HG02588 (cell line): ENCODE data around the gene MAGEC1.
"Not testable (repeated sequence)": the region's sequence is repeated elsewhere in the genome, so short reads cannot be mapped to it uniquely, and the experiment has no call there.

Experiments
- ATAC-seq: cut with Tn5 transposase; IDR thresholded peaks from one replicate; pipeline ENCODE4 v1.9.1; 2021; ENCODE audit warnings: mild to moderate bottlenecking, moderate library complexity; ENCODE audit not compliant: unreplicated experiment

Gene MAGEC1, protein sequence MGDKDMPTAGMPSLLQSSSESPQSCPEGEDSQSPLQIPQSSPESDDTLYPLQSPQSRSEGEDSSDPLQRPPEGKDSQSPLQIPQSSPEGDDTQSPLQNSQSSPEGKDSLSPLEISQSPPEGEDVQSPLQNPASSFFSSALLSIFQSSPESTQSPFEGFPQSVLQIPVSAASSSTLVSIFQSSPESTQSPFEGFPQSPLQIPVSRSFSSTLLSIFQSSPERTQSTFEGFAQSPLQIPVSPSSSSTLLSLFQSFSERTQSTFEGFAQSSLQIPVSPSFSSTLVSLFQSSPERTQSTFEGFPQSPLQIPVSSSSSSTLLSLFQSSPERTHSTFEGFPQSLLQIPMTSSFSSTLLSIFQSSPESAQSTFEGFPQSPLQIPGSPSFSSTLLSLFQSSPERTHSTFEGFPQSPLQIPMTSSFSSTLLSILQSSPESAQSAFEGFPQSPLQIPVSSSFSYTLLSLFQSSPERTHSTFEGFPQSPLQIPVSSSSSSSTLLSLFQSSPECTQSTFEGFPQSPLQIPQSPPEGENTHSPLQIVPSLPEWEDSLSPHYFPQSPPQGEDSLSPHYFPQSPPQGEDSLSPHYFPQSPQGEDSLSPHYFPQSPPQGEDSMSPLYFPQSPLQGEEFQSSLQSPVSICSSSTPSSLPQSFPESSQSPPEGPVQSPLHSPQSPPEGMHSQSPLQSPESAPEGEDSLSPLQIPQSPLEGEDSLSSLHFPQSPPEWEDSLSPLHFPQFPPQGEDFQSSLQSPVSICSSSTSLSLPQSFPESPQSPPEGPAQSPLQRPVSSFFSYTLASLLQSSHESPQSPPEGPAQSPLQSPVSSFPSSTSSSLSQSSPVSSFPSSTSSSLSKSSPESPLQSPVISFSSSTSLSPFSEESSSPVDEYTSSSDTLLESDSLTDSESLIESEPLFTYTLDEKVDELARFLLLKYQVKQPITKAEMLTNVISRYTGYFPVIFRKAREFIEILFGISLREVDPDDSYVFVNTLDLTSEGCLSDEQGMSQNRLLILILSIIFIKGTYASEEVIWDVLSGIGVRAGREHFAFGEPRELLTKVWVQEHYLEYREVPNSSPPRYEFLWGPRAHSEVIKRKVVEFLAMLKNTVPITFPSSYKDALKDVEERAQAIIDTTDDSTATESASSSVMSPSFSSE

DNA sequence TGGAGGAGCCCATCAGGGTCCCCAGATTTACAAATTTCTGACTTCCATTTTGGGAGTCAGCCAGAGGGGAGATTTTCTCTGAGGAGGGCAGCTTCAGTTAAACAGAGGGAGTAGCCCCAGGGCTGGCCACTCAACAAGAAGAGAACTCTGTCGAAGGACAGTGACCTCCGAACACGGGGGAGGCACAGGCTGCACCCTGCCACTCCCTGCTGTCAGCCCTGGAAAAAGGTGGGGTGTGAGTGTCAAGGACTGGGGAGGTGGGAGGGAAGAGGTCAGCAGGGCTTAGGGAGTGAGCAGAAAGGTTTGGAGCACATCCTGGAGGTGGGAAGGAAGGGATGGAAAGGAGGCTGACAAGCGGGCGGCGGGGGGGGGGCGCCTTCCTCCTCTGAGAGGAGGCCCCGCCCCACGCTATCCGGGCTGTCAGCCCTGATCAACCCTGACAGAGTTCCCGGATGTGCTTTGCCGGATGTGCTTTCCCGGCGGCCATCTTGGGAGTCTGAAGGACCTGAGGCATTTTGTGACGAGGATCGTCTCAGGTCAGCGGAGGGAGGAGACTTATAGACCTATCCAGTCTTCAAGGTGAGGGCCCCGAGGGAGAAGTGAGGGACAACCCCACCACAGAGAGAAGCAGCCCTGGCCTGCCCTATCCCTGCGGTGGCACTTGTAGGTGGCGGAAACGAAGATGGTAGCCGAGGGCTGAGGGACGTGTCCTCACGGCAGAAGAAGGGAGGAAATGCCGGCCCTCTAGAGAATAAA lies at the start of gene MAGEC1:
Gene MAGEC1 (plus strand): TSS at position 495 of the 756 bp plus-strand sequence. CDS start 1,179 bp downstream, outside the sequence.
- ATAC-seq = no peak

DNA sequence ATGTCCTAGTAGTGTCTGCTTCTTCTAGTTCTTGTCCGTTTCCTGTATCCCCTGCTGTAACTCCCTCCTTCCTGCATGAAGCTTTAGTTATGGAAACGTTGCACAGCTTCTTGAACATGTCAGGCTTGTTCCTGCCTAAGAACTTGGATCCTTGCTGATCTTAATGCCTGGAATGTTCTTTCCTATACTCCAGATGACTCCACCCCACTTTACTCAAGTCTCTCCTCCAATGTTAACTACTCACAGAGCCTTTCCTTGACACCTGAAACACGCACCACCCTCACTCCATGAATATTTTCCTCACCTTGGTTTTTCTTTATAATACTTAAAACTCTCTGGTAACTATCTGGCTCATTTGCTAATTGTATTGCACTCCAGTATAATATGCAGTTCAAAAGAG lies 46.2 kb upstream of the MAGEC1 start:
- ATAC-seq = no peak

DNA sequence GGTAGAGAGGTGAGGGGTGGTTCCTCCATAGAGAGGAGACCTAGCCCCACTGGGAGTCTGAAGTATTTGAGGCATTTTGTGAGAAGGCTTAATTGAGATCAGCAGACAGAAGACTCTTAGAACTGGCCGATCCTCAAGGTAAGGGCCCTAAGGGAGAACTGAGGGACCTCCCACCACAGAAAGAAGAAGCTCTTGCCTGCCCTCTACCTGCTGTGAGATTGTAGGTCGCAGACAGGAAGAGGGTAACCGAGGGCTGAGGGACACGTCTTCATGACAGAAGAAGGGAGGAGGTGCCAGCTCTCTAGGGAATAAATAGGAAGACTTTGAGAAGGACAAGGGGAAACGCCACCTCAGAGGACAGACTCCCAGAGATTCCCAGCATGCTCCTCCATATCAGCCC lies 24.1 kb upstream of the MAGEC1 start:
- ATAC-seq = no peak

DNA sequence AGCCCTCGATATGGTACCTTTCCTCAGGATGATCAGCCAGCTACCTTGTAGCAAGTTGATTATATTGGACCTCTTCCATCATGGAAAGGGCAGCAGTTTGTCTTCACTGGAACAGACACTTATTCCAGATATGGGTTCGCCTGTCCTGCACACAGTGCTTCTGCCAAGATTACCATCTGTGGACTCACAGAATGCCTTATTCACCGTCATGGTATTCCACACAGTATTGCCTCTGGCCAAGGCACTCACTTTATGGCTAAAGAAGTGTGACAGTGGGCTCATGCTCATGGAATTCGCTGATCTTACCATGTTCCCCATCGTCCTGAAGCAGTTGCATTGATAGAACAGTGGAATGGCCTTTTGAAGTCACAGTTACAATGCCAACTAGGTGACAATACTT lies 14.9 kb upstream of the MAGEC1 start:
- not testable (repeated sequence) for ATAC-seq

DNA sequence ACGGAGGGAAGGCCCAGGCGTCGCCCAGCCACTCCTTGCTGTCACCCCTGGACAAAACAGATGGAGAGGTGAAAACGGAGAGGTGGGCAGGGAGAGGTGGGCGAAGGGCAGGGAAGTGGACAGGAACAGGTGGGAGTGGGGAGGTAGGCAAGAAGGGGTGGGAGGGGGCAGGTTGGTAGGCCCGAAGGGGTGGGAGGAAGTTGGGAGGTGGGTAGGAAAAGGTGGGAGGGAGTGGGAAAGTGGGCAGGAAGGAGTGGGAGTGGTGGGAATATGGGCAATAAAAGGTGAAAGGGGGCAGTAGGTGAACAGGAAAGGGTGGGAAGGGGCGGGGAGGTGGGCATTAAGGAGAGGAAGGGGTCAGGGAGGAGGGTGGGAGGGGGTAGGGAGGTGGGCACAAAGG lies 9.0 kb upstream of the MAGEC1 start:
- no peak for ATAC-seq

DNA sequence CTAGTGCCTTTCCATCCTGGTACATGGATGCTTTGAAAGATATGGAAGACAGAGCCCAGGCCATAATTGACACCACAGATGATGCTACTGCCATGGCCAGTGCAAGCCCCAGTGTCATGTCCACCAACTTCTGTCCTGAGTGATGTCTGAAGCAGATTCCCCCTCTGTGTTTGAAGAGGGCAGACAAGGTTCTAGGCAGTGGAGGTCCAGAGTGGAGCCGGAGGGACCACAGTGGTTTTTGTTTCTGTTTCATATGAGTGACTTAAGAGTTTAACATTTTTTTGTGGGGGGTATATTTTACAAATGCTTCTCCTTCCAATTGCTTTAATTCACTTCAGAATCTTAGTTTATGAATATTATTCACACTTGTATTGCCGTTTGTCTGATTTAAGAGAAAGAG lies 6.0 kb upstream of the MAGEC1 start:
- no peak for ATAC-seq

DNA sequence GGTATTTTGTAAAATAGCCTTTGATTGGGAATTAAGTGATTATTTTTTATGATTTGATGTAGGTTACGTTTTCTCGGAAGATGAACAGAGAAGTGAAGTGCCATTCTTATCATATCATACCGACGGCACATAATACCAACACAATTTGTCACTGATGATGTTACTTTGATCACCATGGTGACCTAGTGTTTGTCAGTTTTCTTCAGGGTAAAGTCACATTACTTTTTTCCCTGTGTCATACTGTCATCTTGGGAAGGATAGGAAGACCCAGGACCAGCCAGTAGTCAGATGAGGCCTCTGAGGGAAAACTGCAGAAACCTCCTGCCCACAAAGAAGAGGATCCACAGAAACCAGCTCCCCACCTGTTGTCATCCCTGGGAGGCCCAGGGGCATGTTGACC lies 1.3 kb upstream of the MAGEC1 start:
- no peak for ATAC-seq

DNA sequence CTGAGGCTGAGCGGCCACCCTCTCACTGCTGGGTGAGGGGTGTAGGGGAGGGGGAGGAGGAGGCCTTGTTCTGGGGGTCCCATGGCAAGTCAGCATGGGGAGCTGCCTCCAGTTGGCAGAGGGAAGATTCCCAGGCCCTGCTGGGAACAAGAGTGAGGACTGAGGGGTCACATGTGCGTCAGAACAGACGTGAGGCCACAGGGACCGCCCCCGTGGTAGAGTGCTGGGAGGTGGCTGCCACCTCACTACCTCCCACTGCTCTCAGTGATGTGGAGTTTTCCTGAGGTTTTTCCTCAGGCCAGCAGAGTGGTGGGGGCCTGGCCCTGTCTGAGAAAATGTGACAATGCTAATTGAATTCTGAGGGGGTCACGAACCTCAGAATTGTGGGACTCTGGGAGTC lies 568 bp downstream of the MAGEC1 start:
- ATAC-seq = no peak

DNA sequence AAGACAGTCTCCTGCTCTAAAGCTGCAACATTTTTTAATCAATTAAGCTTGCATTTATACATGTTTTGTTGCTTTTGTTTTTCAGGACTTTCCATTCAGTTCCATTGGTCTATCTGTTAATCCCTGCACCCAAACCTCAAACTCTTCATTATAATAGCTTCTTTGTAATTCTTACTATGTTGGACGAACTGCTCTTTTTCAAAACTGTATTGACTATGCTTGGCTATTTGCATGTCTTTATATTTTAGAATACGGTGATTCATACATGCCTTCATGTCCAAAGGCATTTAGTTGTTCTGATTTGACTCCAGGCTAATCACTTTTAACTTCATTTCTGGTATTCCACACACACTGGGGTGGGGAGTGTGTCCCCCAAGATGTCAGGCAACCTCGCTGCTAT lies 14.1 kb downstream of the MAGEC1 start:
- no peak for ATAC-seq

DNA sequence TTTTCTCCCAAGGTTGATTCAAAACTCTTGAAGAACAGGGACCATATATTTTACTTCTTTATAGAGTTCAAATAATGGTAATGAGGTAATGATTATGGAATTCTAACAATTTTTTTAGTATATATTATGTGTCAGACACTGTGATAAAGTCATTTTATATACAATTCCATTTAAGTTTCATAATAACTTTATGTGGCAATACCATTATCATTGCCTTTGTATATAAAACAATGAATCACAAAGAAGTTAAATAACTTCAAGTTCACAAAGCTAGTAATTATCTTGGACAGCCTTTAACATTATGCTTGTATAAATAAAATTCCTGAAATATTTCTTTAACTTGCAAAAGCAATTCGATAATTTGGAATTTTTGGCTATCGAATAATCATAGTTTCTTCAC lies 20.6 kb downstream of the MAGEC1 start:
- ATAC-seq = no peak

DNA sequence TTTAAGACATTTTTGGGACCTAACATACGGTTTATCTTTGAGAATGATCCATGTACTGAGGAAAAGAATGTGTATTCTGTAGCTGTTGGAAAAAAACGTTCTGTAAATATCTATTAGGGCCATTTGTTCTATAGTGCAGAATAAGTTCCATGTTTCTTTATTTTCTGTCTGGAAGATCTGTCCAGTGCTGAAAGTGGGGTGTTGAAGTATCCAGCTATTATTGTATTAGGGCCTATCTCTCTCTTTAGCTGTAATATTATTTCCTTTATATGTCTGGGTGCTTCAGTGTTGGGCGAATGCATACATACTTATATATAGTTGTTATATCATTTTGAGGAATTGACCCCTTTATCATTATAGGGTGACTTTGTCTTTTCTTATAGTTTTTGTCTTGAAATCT lies 24.7 kb downstream of the MAGEC1 start:
- ATAC-seq = no peak

DNA sequence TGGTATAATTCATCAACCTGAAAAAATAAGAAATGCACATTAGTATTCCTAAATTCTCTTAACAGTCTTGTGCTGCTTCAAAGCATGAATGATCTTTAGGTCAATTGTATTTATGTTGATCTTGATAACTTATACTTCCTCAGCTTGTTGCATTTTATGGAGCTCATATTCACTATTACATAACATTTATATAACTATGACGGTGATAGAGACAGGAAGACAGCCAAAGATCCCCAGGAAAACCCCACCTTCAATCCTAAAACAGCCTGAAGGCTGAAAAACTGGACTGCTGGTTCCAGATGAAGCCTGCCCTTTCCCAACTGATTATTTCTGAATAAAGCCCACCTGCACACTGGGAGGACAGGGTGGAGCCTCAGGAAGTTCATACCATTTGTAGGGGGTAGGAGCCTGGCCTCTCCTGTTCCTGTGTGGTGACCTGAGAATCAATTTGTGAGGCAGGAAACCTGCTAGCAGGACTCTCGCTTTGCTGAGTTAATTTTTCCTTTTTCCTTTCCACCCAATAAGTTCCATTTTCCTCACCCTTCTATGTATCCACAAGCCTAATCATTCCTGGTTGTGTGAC lies 30.5 kb downstream of the MAGEC1 start:
- ATAC-seq = no peak

DNA sequence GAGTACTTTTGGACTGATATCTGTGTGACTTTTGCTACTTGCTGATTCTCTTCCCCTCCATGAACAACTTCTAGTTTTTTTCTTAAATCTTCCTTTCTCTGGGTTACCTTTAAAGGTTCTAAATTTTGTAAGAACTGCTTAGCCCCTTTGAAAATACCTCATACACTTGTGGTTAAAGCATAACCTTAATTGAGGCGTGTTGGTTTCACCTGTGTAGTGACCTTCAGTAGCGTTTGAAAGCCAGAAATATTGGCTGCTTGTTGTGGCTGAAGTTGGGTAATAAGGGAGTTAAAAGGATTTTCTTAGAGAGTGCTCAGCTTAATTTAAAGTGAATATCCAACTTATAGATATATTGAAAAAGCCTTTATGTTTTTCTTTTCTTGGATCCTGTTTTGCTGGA lies 32.0 kb downstream of the MAGEC1 start:
- no peak for ATAC-seq

DNA sequence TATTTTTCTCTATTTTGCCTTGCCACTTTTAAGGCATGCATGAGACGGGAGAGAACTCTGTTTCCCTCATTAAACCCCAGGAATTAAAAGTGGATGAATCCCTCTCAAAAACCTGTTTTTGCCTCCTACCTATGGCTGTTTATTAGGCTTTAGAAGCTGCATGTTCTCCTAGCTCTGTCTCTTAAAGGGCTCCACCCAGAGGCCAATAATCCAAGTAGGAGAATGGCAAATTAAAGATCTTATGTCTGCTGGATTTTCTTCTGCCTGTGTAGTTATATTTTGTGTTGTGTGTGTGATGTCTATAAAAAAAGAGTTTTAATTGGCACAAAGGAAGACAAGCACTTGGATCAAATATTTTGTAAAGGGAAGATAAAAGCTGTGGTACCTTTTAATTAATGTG lies 32.4 kb downstream of the MAGEC1 start:
- no peak for ATAC-seq

DNA sequence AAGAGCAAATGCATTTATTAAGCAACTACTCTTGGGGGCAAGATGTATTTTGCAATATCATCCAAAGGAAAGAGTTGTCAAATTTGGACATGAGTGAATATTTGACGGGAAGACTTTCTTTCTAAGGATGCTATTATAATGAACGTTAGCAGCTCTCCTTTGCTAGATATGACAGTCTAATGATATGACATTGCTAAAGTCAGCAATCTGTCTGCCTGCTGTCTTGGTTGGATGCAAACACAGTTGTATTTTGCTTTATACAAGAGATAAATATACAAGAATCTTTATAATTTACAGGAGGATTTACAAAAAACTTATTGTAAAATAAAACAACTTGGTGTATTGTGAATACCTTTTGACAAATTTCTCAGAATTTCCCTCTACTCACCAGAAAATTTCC lies 37.5 kb downstream of the MAGEC1 start:
- no peak for ATAC-seq

DNA sequence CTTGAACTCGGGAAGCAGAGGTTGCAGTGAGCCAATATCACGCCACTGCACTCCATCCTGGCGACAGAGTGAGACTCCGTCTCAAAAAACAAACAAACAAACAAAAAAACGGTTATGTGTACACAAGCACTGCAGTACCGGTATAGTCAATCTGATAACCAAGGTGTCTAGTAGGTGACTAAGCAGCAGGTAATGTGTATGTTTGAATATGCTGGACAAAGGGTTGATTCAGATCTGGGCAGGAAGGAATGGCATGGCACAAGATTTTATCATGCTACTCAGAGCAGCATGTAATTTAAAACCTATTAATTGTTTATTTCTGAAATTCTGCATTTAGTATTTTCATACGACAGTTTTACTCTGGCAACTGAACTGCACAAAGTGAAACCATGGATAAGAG lies 41.7 kb downstream of the MAGEC1 start:
- no peak for ATAC-seq

DNA sequence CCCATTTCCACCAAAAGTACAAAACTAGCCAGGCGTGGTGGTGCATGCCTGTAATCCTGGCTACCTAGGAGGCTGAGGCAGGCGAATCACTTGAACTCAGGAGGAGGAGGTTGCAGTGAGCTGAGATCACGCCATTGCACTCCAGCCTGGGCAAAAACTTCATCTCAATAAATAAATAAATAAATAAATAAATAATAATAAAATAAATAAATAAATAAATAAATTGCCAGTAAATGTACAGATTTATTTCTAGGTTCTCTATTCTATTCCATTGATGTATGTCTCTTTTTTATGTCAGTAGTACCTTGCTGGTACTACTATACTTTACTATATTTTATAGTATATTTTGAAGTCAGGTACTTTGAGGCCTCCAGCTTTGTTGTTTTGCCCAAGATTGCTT lies 43.7 kb downstream of the MAGEC1 start:
- no peak for ATAC-seq

DNA sequence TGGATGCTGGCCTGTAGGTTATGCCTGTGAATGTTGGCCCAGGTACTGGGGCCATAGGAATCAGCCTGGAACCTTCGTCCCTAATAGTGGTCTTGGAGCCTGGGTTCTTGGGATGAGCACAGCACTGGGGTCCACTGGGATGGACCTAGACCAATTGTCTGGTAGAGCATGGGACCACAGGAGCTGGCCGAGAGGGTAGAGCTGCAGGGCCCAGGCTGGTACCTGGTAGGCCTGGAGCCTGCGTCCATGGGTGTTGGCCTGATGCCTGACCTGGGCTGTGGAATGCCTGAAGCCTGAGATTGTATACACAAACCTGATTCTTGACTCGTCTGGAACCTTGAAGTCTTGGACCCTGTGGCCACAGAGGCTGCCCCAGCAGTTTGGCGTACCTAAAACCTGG lies 48.9 kb downstream of the MAGEC1 start:
- ATAC-seq = no peak

DNA sequence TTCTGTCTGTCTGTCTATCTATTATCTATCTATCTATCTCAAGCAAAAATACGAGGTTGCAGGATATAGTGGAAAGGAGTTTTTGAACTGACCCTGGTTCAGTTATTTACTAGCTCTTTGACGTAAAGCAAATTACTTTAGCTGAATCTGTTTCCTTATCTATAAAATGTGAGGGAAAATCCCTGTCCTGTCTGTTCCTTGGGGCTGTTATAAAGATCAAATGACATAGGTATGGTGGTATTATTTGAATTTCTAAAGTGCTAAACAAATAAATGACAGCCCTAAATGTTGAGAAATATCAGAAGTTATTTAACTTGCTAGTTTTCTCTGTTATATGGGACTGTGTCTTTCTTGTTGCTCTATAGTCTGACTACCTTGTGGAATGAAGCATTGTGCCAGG lies 55.0 kb downstream of the MAGEC1 start:
- no peak for ATAC-seq
